GM23338 (cell line): ENCODE results near the gene SLC52A1. TPM values are rescaled to one million over a fixed set of nuclear protein-coding genes. Genes with fewer than 3 reads are reported as not detected.
A peak's percentile ranks its signal among the peaks of the same experiment; 100 is the strongest.

Experiments
- ATAC-seq: fragments of 200-7000 bp; cut with Tn5 transposase; 3 replicates; pipeline ENCODE4 v1.9.1; 2020
- DNase-seq: peaks from one replicate; pipeline ENCODE4 v3.0.0-alpha.2; 2015; ENCODE audit warnings: low spot score
- H2AFZ ChIP-seq: fragments of 200-600 bp; sonication (generic); 2 replicates; pipeline ENCODE4 v1.8.0; 2016; ENCODE audit warnings: antibody characterized with exemption, mild to moderate bottlenecking, moderate library complexity
- H3F3A ChIP-seq: fragments of 200-600 bp; sonication (generic); replicated peaks from 2 replicates; pipeline ENCODE4 v1.8.0; 2017; ENCODE audit warnings: antibody characterized with exemption, mixed run types, low read depth
- H3K27ac ChIP-seq: fragments of 200-600 bp; sonication (generic); 2 replicates; pipeline ENCODE4 v1.6.1; 2016; ENCODE audit warnings: low read depth
- H3K27me3 ChIP-seq: fragments of 200-600 bp; sonication (generic); 2 replicates; pipeline ENCODE4 v1.8.0; 2016; ENCODE audit warnings: mild to moderate bottlenecking, mixed run types, moderate library complexity; ENCODE audit not compliant: insufficient read depth
- H3K36me3 ChIP-seq: fragments of 200-600 bp; sonication (generic); 2 replicates; pipeline ENCODE4 v1.8.0; 2016; ENCODE audit warnings: mild to moderate bottlenecking; ENCODE audit not compliant: insufficient read depth
- H3K4me1 ChIP-seq: fragments of 200-600 bp; sonication (generic); 2 replicates; pipeline ENCODE4 v1.8.0; 2016; ENCODE audit warnings: mild to moderate bottlenecking, moderate library complexity; ENCODE audit not compliant: insufficient read depth
- H3K4me2 ChIP-seq: fragments of 200-600 bp; sonication (generic); 2 replicates; pipeline ENCODE4 v1.7.1; 2017; ENCODE audit warnings: mixed run types
- H3K4me3 ChIP-seq: fragments of 200-600 bp; sonication (generic); 2 replicates; pipeline ENCODE4 v1.6.1; 2016; ENCODE audit warnings: mixed run types
- H3K79me2 ChIP-seq: fragments of 200-600 bp; sonication (generic); replicated peaks from 2 replicates; pipeline ENCODE4 v1.8.0; 2017; ENCODE audit warnings: mild to moderate bottlenecking; ENCODE audit not compliant: insufficient read depth
- H3K9me2 ChIP-seq: fragments of 200-600 bp; sonication (generic); 2 replicates; pipeline ENCODE4 v1.8.0; 2017; ENCODE audit not compliant: insufficient read depth
- H4K20me1 ChIP-seq: fragments of 200-600 bp; sonication (generic); replicated peaks from 2 replicates; pipeline ENCODE4 v1.8.0; 2017; ENCODE audit warnings: mild to moderate bottlenecking; ENCODE audit not compliant: insufficient read depth
- H3K27ac Mint-ChIP-seq: 2 replicates; pipeline ENCODE4 v1.8.0; 2020; ENCODE audit warnings: inconsistent platforms, mild to moderate bottlenecking, moderate library complexity, mixed read lengths
- H3K27me3 Mint-ChIP-seq: 3 replicates; pipeline ENCODE4 v1.8.0; 2022; ENCODE audit warnings: low read depth, mild to moderate bottlenecking, moderate library complexity, mixed read lengths, inconsistent platforms; ENCODE audit not compliant: insufficient read depth, poor library complexity
- H3K36me3 Mint-ChIP-seq: 3 replicates; pipeline ENCODE4 v1.8.0; 2021; ENCODE audit warnings: low read depth, mild to moderate bottlenecking, inconsistent platforms, moderate library complexity, mixed read lengths
- H3K4me1 Mint-ChIP-seq: 3 replicates; pipeline ENCODE4 v1.8.0; 2020; ENCODE audit warnings: mild to moderate bottlenecking, inconsistent platforms, mixed read lengths
- H3K4me3 Mint-ChIP-seq: 3 replicates; pipeline ENCODE4 v1.8.0; 2021; ENCODE audit warnings: moderate library complexity, mild to moderate bottlenecking, inconsistent platforms, mixed read lengths
- H3K9me3 Mint-ChIP-seq: 3 replicates; pipeline ENCODE4 v1.8.0; 2020; ENCODE audit warnings: moderate library complexity, mild to moderate bottlenecking, inconsistent platforms, mixed read lengths
- CREB1 ChIP-seq: fragments of 250-450 bp; sonication (Bioruptor Pico); IDR thresholded peaks from 2 replicates; pipeline ENCODE4 v1.5.0; 2020; ENCODE audit warnings: low read depth, mild to moderate bottlenecking, moderate library complexity
- EZH2 ChIP-seq: fragments of 200-600 bp; sonication (generic); IDR thresholded peaks from one replicate; pipeline ENCODE4 v1.8.0; 2017; ENCODE audit warnings: antibody characterized with exemption, mild to moderate bottlenecking, low read depth; ENCODE audit not compliant: unreplicated experiment
- EZH2phosphoT487 ChIP-seq: fragments of 200-600 bp; sonication (generic); IDR thresholded peaks from one replicate; pipeline ENCODE4 v1.8.1; 2018; ENCODE audit warnings: antibody characterized with exemption; ENCODE audit not compliant: unreplicated experiment
- JUNB ChIP-seq: IDR thresholded peaks from one replicate; pipeline ENCODE4 v1.6.1; 2016; ENCODE audit warnings: antibody characterized with exemption; ENCODE audit not compliant: unreplicated experiment
- NANOG ChIP-seq: IDR thresholded peaks from 2 replicates; pipeline ENCODE4 v1.6.1; 2016; ENCODE audit warnings: antibody characterized with exemption, borderline replicate concordance
- POLR2AphosphoS5 ChIP-seq: IDR thresholded peaks from 2 replicates; pipeline ENCODE4 v1.6.1; 2016; ENCODE audit warnings: antibody characterized with exemption, low read depth
- STAT1 ChIP-seq: IDR thresholded peaks from one replicate; pipeline ENCODE4 v1.6.1; 2016; ENCODE audit warnings: antibody characterized with exemption; ENCODE audit not compliant: unreplicated experiment
- ZNF114 ChIP-seq: fragments of 250-450 bp; sonication (Bioruptor Pico); IDR thresholded peaks from 2 replicates; pipeline ENCODE4 v1.5.0; 2020; ENCODE audit warnings: mild to moderate bottlenecking, moderate library complexity
- ZNF331 ChIP-seq: fragments of 250-450 bp; sonication (Bioruptor Pico); IDR thresholded peaks from 2 replicates; pipeline ENCODE4 v1.5.0; 2020; ENCODE audit warnings: low read depth, mild to moderate bottlenecking, moderate library complexity
- polyA plus RNA-seq: library from polyadenylated mRNA; unstranded; fragments of >200 nt; fragmentation: Nextera tagmentation; extraction: Ambion mirVana; gene quantifications from 2 replicates; pipeline ENCODE4 v1.2.1, GENCODE V29; 2016
- total RNA-seq: library from RNA; depleted of rRNA; stranded (reverse); fragments of >200 nt; shearing (Covaris generic); gene quantifications from 2 replicates; pipeline ENCODE4 v1.2.3, GENCODE V29; 2014
- TF ChIP-seq, protein P1 (sequence below): IDR thresholded peaks from one replicate; pipeline ENCODE4 v1.6.1; 2018; ENCODE audit warnings: antibody characterized with exemption; ENCODE audit not compliant: unreplicated experiment
- TF ChIP-seq, protein P2 (sequence below), 2 experiments: fragments of 200-600 bp in 1 of 2; sonication (generic) in 1 of 2; conservative IDR thresholded peaks; 2 replicates each; pipeline versions ENCODE4 v1.5.1 to v1.6.1; 2016 to 2017; ENCODE audit warnings: antibody characterized with exemption in 2 of 2, low read depth in 2 of 2, mild to moderate bottlenecking in 2 of 2, moderate library complexity in 1 of 2
- TF ChIP-seq, protein P3 (sequence below): IDR thresholded peaks from 2 replicates; pipeline ENCODE4 v1.6.1; 2016; ENCODE audit warnings: antibody characterized with exemption
- TF ChIP-seq, protein P4 (sequence below): fragments of 250-450 bp; sonication (Bioruptor Pico); IDR thresholded peaks from 2 replicates; pipeline ENCODE4 v1.5.0; 2020; ENCODE audit warnings: mild to moderate bottlenecking, moderate library complexity

Gene SLC52A1
- total and polyA plus RNA-seq, 2 experiments from 2014 or later = 0.21 to 0.63 TPM

DNA sequence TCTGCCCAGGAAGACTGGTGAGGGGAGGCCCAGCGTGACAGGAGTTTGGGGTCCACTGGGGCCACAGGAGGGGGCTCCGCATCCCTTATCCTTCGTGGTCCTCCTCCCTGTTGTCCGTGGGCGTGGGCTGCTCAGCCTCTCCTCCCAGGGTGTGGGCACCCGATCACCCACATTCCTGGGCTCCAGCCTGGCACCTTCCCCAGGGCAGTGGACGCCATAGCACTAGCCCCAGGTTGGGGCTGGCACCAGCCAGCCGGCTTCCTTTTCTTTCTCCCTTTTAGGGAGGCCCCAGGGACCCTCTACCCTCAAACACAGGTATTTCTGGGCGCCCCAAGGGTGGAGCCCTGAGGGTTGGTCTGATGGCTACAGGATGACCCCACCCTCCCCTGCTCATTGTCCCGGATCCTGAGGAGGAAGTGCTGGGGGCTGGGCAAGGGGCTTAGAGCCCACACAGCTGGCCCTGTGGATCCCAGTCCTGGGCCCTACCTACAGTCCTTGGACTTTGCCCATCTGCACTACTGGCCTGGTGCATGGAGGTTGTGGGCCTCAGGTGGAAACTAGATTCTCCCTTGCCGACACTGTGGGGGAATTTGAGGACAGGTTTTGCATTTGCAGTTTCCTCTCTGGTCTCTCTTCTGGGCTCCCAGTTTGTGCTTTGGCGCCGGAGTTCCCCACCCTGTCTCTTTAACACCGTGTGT, 36.3 kb downstream of the SLC52A1 start:
- peaks cover 33% of the 10 kb centered on the region for H3K27me3 Mint-ChIP-seq
- peak; percentile 51 for DNase-seq
- H2AFZ ChIP-seq = no peak overlapping the region

More for the DNA sequence above, 36.3 kb downstream of the SLC52A1 start:
- 0 out of 3 replicates have a peak, but pooled peaks cover 3% of the 10 kb centered on the region for H3K9me3 Mint-ChIP-seq
- peaks cover 37% of the 10 kb centered on the region for H3K36me3 Mint-ChIP-seq
- Histone ChIP-seq H3K4me1 (peaks cover 19% of the 10 kb centered on the region; the same call in 1 of the 2 replicates), H3K79me2 (peaks cover 16% of the 10 kb centered on the region), H3K4me2 (peak overlapping the region; percentile 98), H3K27me3 (peaks cover 11% of the 10 kb centered on the region; the same call in 1 of the 2 replicates), H3K27ac (peak overlapping the region; percentile 32; the same call in 1 of the 2 replicates), H3K4me3 (peak overlapping the region; percentile 94), H3F3A (0 out of 2 replicates have a peak, but pooled peaks cover 2% of the 10 kb centered on the region), H3K36me3 (peaks cover 12% of the 10 kb centered on the region), H3K9me2 (no peaks in the 10 kb centered on the region), H4K20me1 (no peaks in the 10 kb centered on the region; the same call in none of the 2 replicates)
- H3K27ac Mint-ChIP-seq = peak overlapping the region; percentile 25; the same call in 1 of the 2 replicates
- H3K4me1 Mint-ChIP-seq = peaks cover 21% of the 10 kb centered on the region
- ATAC-seq = peak; percentile 15
- peak overlapping the region; percentile 85 for H3K4me3 Mint-ChIP-seq
- TF ChIP-seq ZNF331 (CRISPR knock-in tag) = no peak
- no peak for TF ChIP-seq ZNF114 (CRISPR knock-in tag)
- TF ChIP-seq POLR2AphosphoS5 = no peak
- no peak for TF ChIP-seq EZH2phosphoT487
- no peak for TF ChIP-seq CREB1 (CRISPR knock-in tag)
- TF ChIP-seq, protein P1, sequence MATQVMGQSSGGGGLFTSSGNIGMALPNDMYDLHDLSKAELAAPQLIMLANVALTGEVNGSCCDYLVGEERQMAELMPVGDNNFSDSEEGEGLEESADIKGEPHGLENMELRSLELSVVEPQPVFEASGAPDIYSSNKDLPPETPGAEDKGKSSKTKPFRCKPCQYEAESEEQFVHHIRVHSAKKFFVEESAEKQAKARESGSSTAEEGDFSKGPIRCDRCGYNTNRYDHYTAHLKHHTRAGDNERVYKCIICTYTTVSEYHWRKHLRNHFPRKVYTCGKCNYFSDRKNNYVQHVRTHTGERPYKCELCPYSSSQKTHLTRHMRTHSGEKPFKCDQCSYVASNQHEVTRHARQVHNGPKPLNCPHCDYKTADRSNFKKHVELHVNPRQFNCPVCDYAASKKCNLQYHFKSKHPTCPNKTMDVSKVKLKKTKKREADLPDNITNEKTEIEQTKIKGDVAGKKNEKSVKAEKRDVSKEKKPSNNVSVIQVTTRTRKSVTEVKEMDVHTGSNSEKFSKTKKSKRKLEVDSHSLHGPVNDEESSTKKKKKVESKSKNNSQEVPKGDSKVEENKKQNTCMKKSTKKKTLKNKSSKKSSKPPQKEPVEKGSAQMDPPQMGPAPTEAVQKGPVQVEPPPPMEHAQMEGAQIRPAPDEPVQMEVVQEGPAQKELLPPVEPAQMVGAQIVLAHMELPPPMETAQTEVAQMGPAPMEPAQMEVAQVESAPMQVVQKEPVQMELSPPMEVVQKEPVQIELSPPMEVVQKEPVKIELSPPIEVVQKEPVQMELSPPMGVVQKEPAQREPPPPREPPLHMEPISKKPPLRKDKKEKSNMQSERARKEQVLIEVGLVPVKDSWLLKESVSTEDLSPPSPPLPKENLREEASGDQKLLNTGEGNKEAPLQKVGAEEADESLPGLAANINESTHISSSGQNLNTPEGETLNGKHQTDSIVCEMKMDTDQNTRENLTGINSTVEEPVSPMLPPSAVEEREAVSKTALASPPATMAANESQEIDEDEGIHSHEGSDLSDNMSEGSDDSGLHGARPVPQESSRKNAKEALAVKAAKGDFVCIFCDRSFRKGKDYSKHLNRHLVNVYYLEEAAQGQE = no peak
- TF ChIP-seq STAT1 = no peak
- no peak for TF ChIP-seq EZH2
- TF ChIP-seq, protein P2, sequence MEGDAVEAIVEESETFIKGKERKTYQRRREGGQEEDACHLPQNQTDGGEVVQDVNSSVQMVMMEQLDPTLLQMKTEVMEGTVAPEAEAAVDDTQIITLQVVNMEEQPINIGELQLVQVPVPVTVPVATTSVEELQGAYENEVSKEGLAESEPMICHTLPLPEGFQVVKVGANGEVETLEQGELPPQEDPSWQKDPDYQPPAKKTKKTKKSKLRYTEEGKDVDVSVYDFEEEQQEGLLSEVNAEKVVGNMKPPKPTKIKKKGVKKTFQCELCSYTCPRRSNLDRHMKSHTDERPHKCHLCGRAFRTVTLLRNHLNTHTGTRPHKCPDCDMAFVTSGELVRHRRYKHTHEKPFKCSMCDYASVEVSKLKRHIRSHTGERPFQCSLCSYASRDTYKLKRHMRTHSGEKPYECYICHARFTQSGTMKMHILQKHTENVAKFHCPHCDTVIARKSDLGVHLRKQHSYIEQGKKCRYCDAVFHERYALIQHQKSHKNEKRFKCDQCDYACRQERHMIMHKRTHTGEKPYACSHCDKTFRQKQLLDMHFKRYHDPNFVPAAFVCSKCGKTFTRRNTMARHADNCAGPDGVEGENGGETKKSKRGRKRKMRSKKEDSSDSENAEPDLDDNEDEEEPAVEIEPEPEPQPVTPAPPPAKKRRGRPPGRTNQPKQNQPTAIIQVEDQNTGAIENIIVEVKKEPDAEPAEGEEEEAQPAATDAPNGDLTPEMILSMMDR (conservative IDR thresholded peaks at IDR 0.05; ENCODE audit: low read depth in 2 of 2) = no peak
- TF ChIP-seq, protein P3, sequence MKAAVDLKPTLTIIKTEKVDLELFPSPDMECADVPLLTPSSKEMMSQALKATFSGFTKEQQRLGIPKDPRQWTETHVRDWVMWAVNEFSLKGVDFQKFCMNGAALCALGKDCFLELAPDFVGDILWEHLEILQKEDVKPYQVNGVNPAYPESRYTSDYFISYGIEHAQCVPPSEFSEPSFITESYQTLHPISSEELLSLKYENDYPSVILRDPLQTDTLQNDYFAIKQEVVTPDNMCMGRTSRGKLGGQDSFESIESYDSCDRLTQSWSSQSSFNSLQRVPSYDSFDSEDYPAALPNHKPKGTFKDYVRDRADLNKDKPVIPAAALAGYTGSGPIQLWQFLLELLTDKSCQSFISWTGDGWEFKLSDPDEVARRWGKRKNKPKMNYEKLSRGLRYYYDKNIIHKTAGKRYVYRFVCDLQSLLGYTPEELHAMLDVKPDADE = no peak
- TF ChIP-seq NANOG = no peak
- no peak for TF ChIP-seq JUNB
- TF ChIP-seq, protein P4, sequence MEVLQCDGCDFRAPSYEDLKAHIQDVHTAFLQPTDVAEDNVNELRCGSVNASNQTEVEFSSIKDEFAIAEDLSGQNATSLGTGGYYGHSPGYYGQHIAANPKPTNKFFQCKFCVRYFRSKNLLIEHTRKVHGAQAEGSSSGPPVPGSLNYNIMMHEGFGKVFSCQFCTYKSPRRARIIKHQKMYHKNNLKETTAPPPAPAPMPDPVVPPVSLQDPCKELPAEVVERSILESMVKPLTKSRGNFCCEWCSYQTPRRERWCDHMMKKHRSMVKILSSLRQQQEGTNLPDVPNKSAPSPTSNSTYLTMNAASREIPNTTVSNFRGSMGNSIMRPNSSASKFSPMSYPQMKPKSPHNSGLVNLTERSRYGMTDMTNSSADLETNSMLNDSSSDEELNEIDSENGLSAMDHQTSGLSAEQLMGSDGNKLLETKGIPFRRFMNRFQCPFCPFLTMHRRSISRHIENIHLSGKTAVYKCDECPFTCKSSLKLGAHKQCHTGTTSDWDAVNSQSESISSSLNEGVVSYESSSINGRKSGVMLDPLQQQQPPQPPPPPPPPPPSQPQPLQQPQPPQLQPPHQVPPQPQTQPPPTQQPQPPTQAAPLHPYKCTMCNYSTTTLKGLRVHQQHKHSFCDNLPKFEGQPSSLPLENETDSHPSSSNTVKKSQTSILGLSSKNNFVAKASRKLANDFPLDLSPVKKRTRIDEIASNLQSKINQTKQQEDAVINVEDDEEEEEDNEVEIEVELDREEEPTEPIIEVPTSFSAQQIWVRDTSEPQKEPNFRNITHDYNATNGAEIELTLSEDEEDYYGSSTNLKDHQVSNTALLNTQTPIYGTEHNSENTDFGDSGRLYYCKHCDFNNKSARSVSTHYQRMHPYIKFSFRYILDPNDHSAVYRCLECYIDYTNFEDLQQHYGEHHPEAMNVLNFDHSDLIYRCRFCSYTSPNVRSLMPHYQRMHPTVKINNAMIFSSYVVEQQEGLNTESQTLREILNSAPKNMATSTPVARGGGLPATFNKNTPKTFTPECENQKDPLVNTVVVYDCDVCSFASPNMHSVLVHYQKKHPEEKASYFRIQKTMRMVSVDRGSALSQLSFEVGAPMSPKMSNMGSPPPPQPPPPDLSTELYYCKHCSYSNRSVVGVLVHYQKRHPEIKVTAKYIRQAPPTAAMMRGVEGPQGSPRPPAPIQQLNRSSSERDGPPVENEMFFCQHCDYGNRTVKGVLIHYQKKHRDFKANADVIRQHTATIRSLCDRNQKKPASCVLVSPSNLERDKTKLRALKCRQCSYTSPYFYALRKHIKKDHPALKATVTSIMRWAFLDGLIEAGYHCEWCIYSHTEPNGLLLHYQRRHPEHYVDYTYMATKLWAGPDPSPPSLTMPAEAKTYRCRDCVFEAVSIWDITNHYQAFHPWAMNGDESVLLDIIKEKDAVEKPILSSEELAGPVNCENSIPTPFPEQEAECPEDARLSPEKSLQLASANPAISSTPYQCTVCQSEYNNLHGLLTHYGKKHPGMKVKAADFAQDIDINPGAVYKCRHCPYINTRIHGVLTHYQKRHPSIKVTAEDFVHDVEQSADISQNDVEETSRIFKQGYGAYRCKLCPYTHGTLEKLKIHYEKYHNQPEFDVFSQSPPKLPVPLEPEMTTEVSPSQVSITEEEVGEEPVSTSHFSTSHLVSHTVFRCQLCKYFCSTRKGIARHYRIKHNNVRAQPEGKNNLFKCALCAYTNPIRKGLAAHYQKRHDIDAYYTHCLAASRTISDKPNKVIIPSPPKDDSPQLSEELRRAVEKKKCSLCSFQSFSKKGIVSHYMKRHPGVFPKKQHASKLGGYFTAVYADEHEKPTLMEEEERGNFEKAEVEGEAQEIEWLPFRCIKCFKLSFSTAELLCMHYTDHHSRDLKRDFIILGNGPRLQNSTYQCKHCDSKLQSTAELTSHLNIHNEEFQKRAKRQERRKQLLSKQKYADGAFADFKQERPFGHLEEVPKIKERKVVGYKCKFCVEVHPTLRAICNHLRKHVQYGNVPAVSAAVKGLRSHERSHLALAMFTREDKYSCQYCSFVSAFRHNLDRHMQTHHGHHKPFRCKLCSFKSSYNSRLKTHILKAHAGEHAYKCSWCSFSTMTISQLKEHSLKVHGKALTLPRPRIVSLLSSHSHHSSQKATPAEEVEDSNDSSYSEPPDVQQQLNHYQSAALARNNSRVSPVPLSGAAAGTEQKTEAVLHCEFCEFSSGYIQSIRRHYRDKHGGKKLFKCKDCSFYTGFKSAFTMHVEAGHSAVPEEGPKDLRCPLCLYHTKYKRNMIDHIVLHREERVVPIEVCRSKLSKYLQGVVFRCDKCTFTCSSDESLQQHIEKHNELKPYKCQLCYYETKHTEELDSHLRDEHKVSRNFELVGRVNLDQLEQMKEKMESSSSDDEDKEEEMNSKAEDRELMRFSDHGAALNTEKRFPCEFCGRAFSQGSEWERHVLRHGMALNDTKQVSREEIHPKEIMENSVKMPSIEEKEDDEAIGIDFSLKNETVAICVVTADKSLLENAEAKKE (CRISPR knock-in tag) = no peak
